ENCODE measurements around the gene SHC2.
"Not testable (repeated sequence)": the region's sequence is repeated elsewhere in the genome, so short reads cannot be mapped to it uniquely, and the experiment has no call there.

Gene SHC2

GRCh38 chr19:389255-389934 is 71.4 kb downstream of the SHC2 start:
- no peak for DNase-seq (ENCODE audit: low read depth)

DNA sequence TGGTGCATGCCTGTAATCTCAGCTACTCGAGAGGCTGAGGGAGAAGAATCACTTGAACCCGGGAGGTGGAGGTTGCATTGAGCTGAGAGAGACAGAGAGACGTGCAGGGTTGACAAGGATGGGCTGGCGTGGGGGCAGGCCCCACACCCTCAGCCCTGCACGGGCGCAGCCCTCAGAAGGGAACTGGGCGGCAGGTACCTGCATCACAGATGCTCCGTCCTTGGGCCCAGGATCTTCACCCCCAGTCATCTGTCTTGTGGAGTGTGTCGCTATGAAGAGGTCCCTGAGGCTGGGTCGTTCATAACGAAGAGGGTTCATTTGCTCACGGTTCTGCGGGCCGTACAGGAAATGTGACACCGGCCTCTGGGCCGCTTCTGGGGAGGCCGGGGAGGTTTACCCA is 72.1 kb downstream of the SHC2 start:
- no peak for DNase-seq (ENCODE audit: low read depth)

- no peak for DNase-seq (ENCODE audit: low read depth)
Measured at GRCh38 chr19:387777-388176, 73.1 kb downstream of the SHC2 start.

- not testable (repeated sequence) for DNase-seq (ENCODE audit: low read depth)
Measured at GRCh38 chr19:386632-387301, 74.1 kb downstream of the SHC2 start.

GRCh38 chr19:386189-386588 is 74.6 kb downstream of the SHC2 start:
- not testable (repeated sequence) for DNase-seq (ENCODE audit: low read depth)

- no peak for DNase-seq (ENCODE audit: low read depth)
Measured at GRCh38 chr19:384799-385169, 76.0 kb downstream of the SHC2 start.

DNA sequence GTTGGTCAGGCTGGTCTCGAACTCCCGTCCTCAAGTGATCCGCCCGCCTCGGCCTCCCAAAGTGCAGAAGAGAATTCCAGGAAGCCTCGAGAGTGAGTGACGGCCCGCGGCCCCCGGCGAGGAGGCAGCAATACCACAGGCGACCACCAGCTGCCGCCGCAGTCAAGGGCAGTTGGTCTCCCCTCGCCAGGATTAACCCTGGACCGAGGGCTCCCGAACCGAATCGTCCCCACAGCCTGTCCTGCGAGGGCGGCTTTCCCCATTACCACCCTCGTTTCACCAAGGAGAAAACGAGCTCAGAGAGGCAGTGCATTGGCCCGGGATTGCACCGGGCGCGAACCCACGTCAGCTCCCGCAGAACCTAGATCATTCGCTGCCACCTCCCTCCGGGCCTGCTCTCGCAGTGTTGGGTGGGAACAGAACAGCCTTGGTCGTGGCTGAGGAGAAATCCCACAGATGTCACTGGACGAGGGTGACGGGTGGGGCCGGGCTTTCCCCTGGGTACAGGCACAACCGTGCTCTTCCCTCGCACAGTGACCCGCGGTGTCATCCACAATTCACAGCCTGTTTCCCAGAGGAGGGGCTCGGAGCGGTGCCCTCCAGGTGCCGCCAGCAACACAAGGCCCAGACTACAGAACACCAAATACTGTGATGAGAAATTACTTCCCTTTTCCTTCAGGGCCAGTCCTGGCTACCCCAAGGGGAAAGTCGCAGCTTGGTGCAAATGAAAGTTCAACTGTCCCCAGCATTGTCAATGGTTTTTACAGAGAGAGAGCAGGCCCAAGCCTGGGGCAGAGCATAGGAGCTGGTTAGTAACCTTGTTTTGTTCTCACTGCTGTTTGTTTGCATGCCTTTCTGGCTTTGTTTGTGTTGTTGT is 76.7 kb downstream of the SHC2 start:
- DNase-seq (ENCODE audit: low read depth): no peak

- no peak for DNase-seq (ENCODE audit: low read depth)
Measured at GRCh38 chr19:383040-383439, 77.8 kb downstream of the SHC2 start.

- not testable (repeated sequence) for DNase-seq (ENCODE audit: low read depth)
Measured at GRCh38 chr19:382578-382977, 78.3 kb downstream of the SHC2 start.

- DNase-seq (ENCODE audit: low read depth): not testable (repeated sequence)
Measured at GRCh38 chr19:381901-382300, 78.9 kb downstream of the SHC2 start.

DNA sequence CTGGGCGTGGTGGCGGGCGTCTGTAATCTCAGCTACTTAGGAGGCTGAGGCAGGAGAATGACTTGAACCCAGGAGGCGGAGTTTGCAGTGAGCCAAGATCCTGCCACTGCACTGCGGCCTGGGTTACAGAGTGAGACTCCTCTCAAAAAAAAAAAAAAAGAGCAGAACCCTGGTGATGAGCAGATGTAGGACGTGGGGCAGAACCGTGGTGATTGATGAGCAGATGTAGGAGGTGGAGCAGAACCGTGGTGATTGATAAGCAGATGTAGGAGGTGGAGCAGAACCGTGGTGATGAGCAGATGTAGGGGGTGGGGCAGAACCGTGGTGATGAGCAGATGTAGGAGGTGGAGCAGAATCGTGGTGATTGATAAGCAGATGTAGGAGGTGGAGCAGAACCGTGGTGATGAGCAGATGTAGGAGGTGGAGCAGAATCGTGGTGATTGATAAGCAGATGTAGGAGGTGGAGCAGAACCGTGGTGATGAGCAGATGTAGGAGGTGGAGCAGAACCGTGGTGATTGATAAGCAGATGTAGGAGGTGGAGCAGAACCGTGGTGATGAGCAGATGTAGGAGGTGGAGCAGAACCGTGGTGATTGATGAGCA is 80.1 kb downstream of the SHC2 start:
- not testable (repeated sequence) for DNase-seq (ENCODE audit: low read depth)

DNA sequence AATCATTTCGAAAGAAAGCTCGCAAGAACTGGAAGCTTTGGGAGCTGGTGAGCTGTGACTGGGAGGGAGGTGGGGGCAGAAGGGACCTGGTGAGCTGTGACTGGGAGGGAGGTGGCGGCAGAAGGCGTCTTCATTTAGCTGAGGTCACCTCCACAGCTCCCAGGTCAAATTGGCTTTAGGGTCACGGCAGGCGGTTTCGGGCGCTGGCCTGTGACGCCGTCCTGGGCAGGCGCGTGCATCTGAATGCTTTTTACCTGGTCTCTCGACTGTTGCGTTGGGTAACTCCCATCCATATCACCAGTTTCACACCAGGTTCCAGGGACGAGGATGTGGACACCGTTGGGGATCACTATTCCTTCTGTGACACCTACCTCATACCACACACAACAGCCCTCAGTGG is 81.0 kb downstream of the SHC2 start:
- DNase-seq (ENCODE audit: low read depth): no peak

- DNase-seq (ENCODE audit: low read depth): no peak
Measured at GRCh38 chr19:378706-379105, 82.1 kb downstream of the SHC2 start.

DNA sequence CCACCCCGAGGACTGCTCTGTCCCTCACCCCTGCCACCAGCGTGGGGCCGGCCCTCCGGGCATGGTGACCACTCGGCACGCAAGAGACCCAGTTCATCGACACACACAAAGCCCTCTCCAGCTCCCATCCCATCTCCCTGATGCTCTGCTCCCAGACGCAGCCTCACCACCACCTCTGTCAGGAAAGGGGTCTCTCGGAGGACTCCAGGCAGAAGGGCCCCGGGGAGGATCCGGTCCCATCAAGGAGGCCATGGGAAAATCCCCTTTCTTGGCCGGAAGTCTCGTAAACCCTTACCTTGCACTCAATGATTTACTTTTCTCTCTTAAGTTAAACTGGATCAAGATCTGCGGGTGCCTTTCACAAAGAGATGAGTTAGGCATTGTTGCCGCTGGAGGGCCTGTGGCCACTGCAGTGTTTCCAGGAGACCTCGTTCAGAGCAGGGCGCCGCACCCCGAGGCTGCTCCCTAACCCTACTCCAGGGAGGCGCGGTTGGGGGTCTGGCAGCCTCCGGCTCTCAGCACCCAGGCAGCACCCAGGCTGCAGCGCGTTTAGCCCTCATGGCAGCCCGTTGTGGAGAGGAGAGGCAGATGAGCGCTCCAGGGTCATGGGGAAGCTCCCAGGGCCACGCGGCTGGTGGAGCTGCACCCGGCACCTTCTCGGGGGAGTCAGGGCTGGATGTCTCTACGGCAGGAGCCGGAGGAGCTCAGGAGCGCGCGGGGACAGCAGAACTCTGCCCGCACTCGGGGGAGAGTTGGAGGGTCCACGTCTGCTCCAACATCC is 82.8 kb downstream of the SHC2 start:
- DNase-seq (ENCODE audit: low read depth): no peak

DNA sequence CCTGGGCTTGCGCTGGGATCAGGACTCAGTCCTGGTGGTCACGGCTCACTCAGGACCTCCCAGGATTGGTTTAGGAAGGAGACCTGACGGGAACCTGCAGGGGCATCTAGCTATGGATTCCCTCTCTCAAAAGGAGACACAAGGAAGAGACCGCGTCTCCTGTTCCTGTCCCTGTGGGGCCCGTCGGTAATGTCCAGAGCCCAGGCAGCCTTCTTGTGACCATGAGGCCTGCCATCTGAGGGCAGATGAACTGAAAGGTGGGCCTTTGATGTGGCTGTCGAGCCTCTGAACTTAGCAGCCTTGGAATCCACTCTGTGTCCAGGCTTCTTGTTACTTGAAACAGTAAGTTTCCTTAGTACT is 84.7 kb downstream of the SHC2 start:
- DNase-seq (ENCODE audit: low read depth): no peak

GRCh38 chr19:375395-376110 is 85.3 kb downstream of the SHC2 start:
- no peak for DNase-seq (ENCODE audit: low read depth)

DNA sequence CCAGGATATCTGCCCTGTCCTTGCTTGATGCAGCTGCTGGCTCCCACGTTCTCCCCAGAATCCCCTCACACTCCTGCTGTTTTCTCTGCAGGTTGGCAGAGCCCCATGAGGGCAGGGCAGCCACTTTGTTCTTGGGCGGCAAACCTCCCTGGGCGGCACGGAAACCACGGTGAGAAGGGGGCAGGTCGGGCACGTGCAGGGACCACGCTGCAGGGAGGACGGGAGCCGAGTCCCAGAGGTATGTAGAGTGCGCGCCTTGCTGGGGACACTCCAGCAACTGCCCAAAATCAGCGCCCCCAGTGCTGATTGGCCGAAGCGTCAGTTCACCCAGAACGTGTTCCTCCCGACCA is 86.0 kb downstream of the SHC2 start:
- no peak for DNase-seq (ENCODE audit: low read depth)

- DNase-seq (ENCODE audit: low read depth): no peak
Measured at GRCh38 chr19:374183-374885, 86.5 kb downstream of the SHC2 start.

- no peak for DNase-seq (ENCODE audit: low read depth)
Measured at GRCh38 chr19:373391-374182, 87.2 kb downstream of the SHC2 start.

Data from HS-27A (cell line).